Measurements from ENCODE around the gene CFAP74. TPM values are rescaled to one million over a fixed set of nuclear protein-coding genes. Genes with fewer than 3 reads are reported as not detected.

The CFAP74 gene
- total RNA-seq, 4 donors from 2014 or later, result 0.35 to 1.1 (median 0.83) TPM; not detected in 1

- no peaks in the 10 kb centered on the region for H3K36me3 ChIP-seq
- H3K4me1 ChIP-seq, result peaks cover 0 to 18% (median 1%) of the 10 kb centered on the region in 4 donors
- H3K4me3 ChIP-seq, result no peak overlapping the region
- DNase-seq, result no peak
- no peak for TF ChIP-seq CTCF (IDR thresholded peaks at IDR 0.05)
- TF ChIP-seq POLR2A (IDR thresholded peaks at IDR 0.05), result no peak
- no peak overlapping the region for H3K27ac ChIP-seq
- no peaks in the 10 kb centered on the region for H3K9me3 ChIP-seq
- H3K27me3 ChIP-seq, result no peaks in the 10 kb centered on the region
These were observed 57.0 kb downstream of the CFAP74 start for GRCh38 chr1:1946540-1946939.

GRCh38 chr1:1945782-1946393, 57.7 kb downstream of the CFAP74 start:
- Histone ChIP-seq H3K9me3 (no peaks in the 10 kb centered on the region), H3K27me3 (no peaks in the 10 kb centered on the region), H3K4me3 (no peak overlapping the region), H3K4me1 (peaks cover 0 to 18% (median 1%) of the 10 kb centered on the region in 4 donors), H3K36me3 (no peaks in the 10 kb centered on the region), H3K27ac (no peak overlapping the region)
- TF ChIP-seq POLR2A (IDR thresholded peaks at IDR 0.05) (no peak), CTCF (IDR thresholded peaks at IDR 0.05) (no peak)
- DNase-seq, result peak in 1 of 3 donors; percentile 31

- DNase-seq, result peak; percentile 48 to 77 (median 77)
- Histone ChIP-seq H3K27ac (peak overlapping the region in 1 of 4 donors; percentile 61), H3K9me3 (no peaks in the 10 kb centered on the region), H3K4me3 (peak overlapping the region in 3 of 4 donors; percentile 26 to 44 (median 29)), H3K4me1 (peaks cover 0 to 18% (median 1%) of the 10 kb centered on the region in 4 donors), H3K27me3 (no peaks in the 10 kb centered on the region), H3K36me3 (no peaks in the 10 kb centered on the region)
- TF ChIP-seq POLR2A (IDR thresholded peaks at IDR 0.05), result no peak
- TF ChIP-seq CTCF (IDR thresholded peaks at IDR 0.05), result peak; percentile 32 to 93 (median 82)
These were observed 59.6 kb downstream of the CFAP74 start for GRCh38 chr1:1943834-1944570.

GRCh38 chr1:1942753-1943656, 60.6 kb downstream of the CFAP74 start:
- peak in 2 of 3 donors; percentile 71 to 76 for DNase-seq
- Histone ChIP-seq H3K4me1 (peaks cover 0 to 18% (median 1%) of the 10 kb centered on the region in 4 donors), H3K27me3 (no peaks in the 10 kb centered on the region), H3K36me3 (no peaks in the 10 kb centered on the region), H3K9me3 (no peaks in the 10 kb centered on the region), H3K27ac (peak overlapping the region in 1 of 4 donors; percentile 61), H3K4me3 (peak overlapping the region in 3 of 4 donors; percentile 5 to 44 (median 29))
- TF ChIP-seq POLR2A (IDR thresholded peaks at IDR 0.05), result peak; percentile 75 to 81
- TF ChIP-seq CTCF (IDR thresholded peaks at IDR 0.05), result peak in 2 of 6 experiments; percentile 2 to 6

All from Peyer's patch (tissue), 4 donors.